SK-N-MC (cell line): ENCODE data around the gene SIVA1.

Experiments used
- DNase-seq: peaks from one replicate; pipeline ENCODE4 v3.0.0-alpha.2; 2011; ENCODE audit warnings: low read depth, low spot score
- H3K27ac ChIP-seq: fragments of 200-600 bp; sonication (generic); 2 replicates; pipeline ENCODE4 v1.5.1; 2016; ENCODE audit warnings: mixed run types
- H3K36me3 ChIP-seq: fragments of 200-600 bp; sonication (generic); 2 replicates; pipeline ENCODE4 v1.6.1; 2017; ENCODE audit warnings: antibody characterized with exemption, low read length, mixed read lengths; ENCODE audit not compliant: insufficient read depth
- H3K4me3 ChIP-seq: fragments of 200-600 bp; sonication (generic); 2 replicates; pipeline ENCODE4 v1.5.1; 2016
- H3K9ac ChIP-seq: fragments of 200-600 bp; sonication (generic); 2 replicates; pipeline ENCODE4 v1.8.0; 2017; ENCODE audit warnings: mixed run types, mixed read lengths; ENCODE audit not compliant: insufficient read length
- H3K9me3 ChIP-seq: fragments of 200-600 bp; sonication (generic); 2 replicates; pipeline ENCODE4 v1.6.1; 2017; ENCODE audit warnings: low read depth, mild to moderate bottlenecking, antibody characterized with exemption, low read length, moderate library complexity, mixed read lengths
- EZH2 ChIP-seq: fragments of 200-600 bp; sonication (generic); IDR thresholded peaks from one replicate; pipeline ENCODE4 v1.6.1; 2017; ENCODE audit warnings: antibody characterized with exemption
- FOXP2 ChIP-seq: optimal IDR thresholded peaks from 2 replicates; pipeline ENCODE3; 2011; ENCODE audit warnings: mild to moderate bottlenecking, moderate library complexity; ENCODE audit not compliant: insufficient read depth; ENCODE audit errors: extremely low read length, control extremely low read depth
- POLR2AphosphoS5 ChIP-seq: IDR thresholded peaks from 2 replicates; pipeline ENCODE4 v1.6.1; 2012; ENCODE audit warnings: mild to moderate bottlenecking, low read depth, low read length, borderline replicate concordance

Gene SIVA1

GRCh38 chr14:104801520-104802393 is 48.8 kb downstream of the SIVA1 start:
- Histone ChIP-seq H3K9me3 (no peaks in the 10 kb centered on the region), H3K27ac (no peak overlapping the region), H3K9ac (no peak overlapping the region), H3K36me3 (no peaks in the 10 kb centered on the region), H3K4me3 (peak overlapping the region; percentile 82)
- no peak for DNase-seq
- TF ChIP-seq POLR2AphosphoS5 (no peak), EZH2 (no peak), FOXP2 (no peak)

GRCh38 chr14:104802394-104803184 is 49.6 kb downstream of the SIVA1 start:
- no peak overlapping the region for H3K27ac ChIP-seq
- no peaks in the 10 kb centered on the region for H3K9me3 ChIP-seq
- no peak for DNase-seq
- H3K4me3 ChIP-seq, result no peak overlapping the region
- no peaks in the 10 kb centered on the region for H3K36me3 ChIP-seq
- no peak overlapping the region for H3K9ac ChIP-seq
- no peak for TF ChIP-seq EZH2
- no peak for TF ChIP-seq POLR2AphosphoS5
- TF ChIP-seq FOXP2, result no peak

GRCh38 chr14:104803280-104803911 is 50.4 kb downstream of the SIVA1 start:
- H3K36me3 ChIP-seq, result no peaks in the 10 kb centered on the region
- H3K4me3 ChIP-seq, result no peak overlapping the region
- no peak for DNase-seq
- no peak overlapping the region for H3K27ac ChIP-seq
- no peak overlapping the region for H3K9ac ChIP-seq
- TF ChIP-seq FOXP2 (no peak), POLR2AphosphoS5 (no peak), EZH2 (no peak)
- H3K9me3 ChIP-seq, result no peaks in the 10 kb centered on the region

- no peaks in the 10 kb centered on the region for H3K36me3 ChIP-seq
These were observed 51.0 kb downstream of the SIVA1 start for GRCh38 chr14:104803912-104804410.

GRCh38 chr14:104804481-104805325 is 51.8 kb downstream of the SIVA1 start:
- H3K4me3 ChIP-seq, result no peak overlapping the region
- no peaks in the 10 kb centered on the region for H3K36me3 ChIP-seq
- TF ChIP-seq FOXP2 (no peak), EZH2 (no peak), POLR2AphosphoS5 (no peak)
- H3K9me3 ChIP-seq, result no peaks in the 10 kb centered on the region
- no peak overlapping the region for H3K27ac ChIP-seq
- DNase-seq, result no peak
- H3K9ac ChIP-seq, result no peak overlapping the region

More at GRCh38 chr14:104803912-104804410, 51.0 kb downstream of the SIVA1 start:
- H3K9me3 ChIP-seq, result no peaks in the 10 kb centered on the region
- H3K9ac ChIP-seq, result no peak overlapping the region
- no peak overlapping the region for H3K27ac ChIP-seq
- no peak overlapping the region for H3K4me3 ChIP-seq
- no peak for DNase-seq
- no peak for TF ChIP-seq POLR2AphosphoS5
- no peak for TF ChIP-seq FOXP2
- no peak for TF ChIP-seq EZH2

GRCh38 chr14:104805326-104805678 is 52.4 kb downstream of the SIVA1 start:
- Histone ChIP-seq H3K9me3 (no peaks in the 10 kb centered on the region), H3K27ac (no peak overlapping the region), H3K4me3 (no peak overlapping the region), H3K36me3 (no peaks in the 10 kb centered on the region), H3K9ac (no peak overlapping the region)
- no peak for DNase-seq
- TF ChIP-seq POLR2AphosphoS5, result no peak
- TF ChIP-seq FOXP2, result no peak
- TF ChIP-seq EZH2, result no peak

GRCh38 chr14:104805941-104806624 is 53.1 kb downstream of the SIVA1 start:
- TF ChIP-seq POLR2AphosphoS5 (no peak), EZH2 (no peak), FOXP2 (no peak)
- DNase-seq, result no peak
- no peak overlapping the region for H3K9ac ChIP-seq

More at GRCh38 chr14:104805941-104806624, 53.1 kb downstream of the SIVA1 start:
- Histone ChIP-seq H3K4me3 (no peak overlapping the region), H3K36me3 (no peaks in the 10 kb centered on the region), H3K27ac (no peak overlapping the region), H3K9me3 (no peaks in the 10 kb centered on the region)
